Inflammatory macrophage treated with lipopolysaccharide for 4 hours (primary cell): ENCODE measurements around the gene LRFN4.
"Not testable (repeated sequence)": the region's sequence is repeated elsewhere in the genome, so short reads cannot be mapped to it uniquely, and the experiment has no call there.

Source experiments
- DNase-seq: peaks from one replicate; pipeline ENCODE4 v3.0.0-alpha.2; 2020

LRFN4 gene

GRCh38 chr11:66856496-66857233, at the start of gene LRFN4:
LRFN4 (plus strand) TSS chr11:66857064; CDS start chr11:66857745, 681 bp downstream.
- peak; percentile 53 for DNase-seq

DNA sequence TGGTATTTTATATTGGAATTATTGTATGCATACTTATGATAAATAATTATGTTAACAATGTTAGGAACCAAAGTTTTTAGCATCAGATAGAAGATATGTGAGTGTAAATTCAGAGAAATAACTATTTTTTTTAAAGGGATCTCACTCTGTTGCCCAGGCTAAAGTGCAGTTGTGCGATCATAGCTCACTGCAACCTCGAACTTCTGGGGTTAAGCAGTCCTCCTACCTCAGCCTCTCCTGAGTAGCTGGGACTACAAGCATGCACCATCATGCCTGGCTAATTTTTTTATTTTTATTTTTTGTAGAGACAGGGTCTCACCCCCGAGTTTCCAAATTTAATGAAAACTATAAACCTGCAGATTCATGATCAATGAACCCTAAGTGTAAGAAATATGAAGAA, 47.3 kb upstream of the LRFN4 start:
- DNase-seq = no peak

DNA sequence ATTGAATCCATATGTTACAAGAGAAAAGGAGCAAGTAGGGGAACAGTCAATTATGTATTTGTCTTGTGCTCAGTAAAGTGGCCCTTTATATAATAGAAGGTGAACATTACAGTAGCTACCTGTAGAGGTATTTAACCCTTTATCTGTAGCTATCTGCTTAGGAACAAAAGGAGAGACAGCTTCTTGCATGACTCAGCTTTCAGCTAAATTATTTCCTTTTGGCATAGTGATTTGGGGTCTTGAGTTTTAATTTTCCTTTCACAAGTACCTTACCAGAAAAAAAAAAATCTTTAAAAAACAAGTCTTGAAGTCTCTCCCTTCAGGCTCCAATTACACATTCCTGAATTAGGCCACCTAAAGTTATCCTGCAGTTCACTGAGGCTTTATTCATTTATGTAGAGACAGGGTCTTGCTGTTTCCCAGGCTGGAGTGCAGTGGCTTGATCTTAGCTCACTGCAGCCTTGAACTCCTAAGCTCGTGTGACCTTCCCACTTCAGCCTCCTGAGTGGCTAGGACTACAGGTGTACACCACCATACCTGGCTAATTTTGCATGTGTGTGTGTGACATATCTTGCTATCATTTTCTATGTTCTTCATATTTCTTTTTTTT, 46.2 kb upstream of the LRFN4 start:
- DNase-seq = no peak

DNA sequence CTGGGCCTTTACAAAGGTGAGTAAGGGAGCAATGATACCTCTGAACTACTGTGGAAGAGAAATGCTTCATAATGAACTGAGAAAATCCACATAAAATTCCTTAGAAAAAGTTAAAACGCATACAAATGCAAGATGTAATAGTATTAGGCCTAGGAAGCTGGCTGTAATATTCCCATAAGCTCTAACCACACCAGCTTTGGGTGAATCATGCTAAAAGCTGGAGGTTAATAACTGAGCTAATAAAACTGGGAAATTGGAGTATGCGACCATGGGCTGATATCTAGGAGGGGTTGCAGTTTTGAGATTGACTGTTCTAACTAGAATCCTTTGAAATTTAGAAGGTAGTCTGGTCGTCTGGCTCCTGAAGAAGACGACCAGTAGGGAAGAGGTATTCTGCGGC, 42.2 kb upstream of the LRFN4 start:
- DNase-seq = no peak

DNA sequence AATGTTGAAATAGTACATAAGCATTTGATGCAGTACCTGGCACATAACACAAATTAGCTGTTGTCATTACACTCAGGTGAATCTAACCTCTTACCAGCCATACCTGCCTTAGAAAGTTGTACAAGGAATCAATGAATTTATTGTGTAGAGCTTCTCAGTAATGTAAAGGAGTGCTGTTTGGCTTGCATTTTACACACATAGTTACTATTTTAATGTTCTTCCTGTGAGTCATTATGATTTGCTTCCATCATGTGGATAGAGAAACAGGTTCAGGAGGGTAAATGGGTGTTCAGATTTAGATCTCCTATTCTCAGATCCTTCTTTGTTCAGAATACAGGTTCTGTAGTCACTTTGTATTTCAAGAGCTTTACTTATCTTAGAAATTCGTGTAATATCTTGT, 41.2 kb upstream of the LRFN4 start:
- DNase-seq = no peak

DNA sequence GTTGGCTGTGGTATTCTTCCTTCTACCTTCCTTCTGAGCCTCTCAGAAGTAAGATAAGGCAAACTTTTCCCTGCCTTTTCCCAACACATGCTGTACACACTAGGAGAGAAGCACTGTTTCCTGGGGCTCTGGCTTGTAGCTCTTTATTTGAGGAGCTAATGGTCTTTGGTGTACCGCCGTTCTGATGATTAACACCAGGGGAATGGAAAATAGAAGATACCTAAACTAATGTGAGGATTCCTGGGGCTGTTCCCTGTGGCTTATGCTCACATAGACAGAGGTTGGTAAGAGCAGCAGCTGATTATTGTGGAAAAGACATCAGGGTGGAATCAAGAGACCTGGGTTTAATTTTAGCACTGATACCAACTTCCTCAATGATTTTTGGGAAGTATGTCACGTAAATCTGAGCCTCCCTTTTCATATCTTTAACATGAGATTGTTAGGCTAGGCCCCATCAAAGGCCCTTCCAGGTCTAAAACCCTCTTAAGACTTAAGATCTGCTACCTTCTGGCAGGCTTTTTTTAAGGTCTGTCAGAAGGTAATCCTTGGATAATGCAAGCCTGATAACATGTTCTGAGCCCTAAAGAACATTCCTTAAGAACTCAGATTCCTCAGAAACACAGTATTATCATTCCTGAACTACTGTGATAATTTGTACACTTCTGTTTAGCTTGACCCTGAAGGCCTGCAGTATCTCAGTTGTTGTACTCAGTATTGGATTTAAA, 38.5 kb upstream of the LRFN4 start:
- no peak for DNase-seq

DNA sequence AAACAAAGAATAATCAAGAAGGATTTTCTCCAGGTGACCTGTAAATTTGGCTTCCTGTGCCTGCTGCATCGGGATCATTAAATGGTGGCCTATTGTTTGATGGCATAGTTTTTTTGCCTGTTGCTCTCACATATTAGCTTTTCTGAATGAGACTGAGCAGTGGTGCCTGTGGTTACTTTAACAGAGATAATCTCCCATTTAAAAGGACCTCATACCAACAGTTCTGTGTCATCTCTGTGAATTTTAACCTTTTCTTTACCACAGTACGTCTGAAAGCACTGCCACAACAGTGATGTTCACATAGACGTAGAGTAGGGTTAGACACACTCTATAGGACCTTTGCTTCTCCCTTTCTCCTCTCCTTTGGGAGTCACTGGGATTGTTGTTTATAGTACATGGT, 36.5 kb upstream of the LRFN4 start:
- DNase-seq = no peak

- DNase-seq = no peak
Measured at GRCh38 chr11:66820901-66821300, 36.0 kb upstream of the LRFN4 start.

- DNase-seq = no peak
Measured at GRCh38 chr11:66823700-66824099, 33.2 kb upstream of the LRFN4 start.

GRCh38 chr11:66824573-66824972, 32.3 kb upstream of the LRFN4 start:
- DNase-seq = not testable (repeated sequence)

DNA sequence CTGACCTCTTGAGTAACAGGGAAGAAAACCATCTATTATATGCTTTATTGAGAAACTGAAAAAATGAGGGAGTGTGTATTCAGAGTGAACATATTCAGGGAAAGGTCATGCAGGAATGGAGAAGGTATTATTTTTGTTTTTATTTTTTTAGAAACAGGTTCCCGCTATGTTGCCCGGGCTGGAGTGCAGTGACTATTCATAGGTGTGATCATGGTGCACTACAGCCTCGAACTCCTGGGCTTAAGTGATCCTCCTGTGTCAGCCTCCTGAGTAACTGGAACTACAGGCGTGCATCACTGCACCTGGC, 22.4 kb upstream of the LRFN4 start:
- DNase-seq = no peak

- DNase-seq = no peak
Measured at GRCh38 chr11:66834943-66835342, 21.9 kb upstream of the LRFN4 start.

GRCh38 chr11:66835768-66836405, 21.0 kb upstream of the LRFN4 start:
- peak; percentile 17 for DNase-seq

- no peak for DNase-seq
Measured at GRCh38 chr11:66840317-66841091, 16.4 kb upstream of the LRFN4 start.

DNA sequence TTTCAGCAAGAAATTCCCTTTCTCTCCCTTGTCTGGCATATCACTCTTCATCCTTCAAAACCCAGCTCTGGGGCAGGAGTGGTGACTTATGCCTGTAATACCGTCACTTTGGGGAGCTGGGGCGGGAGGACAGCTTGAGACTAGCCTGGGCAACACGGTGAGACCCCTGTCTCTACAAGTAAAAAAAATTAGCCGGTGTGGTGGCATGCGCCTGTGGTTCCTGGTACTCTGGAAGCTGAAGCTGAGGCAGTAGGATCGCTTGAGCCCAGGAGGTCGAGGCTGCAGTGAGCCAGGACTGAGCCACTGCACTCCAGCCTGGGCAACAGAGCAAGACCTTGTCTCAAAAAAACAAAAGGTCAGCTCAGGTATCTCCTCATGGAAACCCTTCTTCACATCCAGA, 15.0 kb upstream of the LRFN4 start:
- DNase-seq = no peak

- DNase-seq = no peak
Measured at GRCh38 chr11:66842501-66842895, 14.4 kb upstream of the LRFN4 start.

- peak; percentile 91 for DNase-seq
Measured at GRCh38 chr11:66842896-66843775, 13.7 kb upstream of the LRFN4 start, which contains the start of gene RCE1. RCE1 (plus strand) TSS chr11:66843441; CDS start chr11:66843456, 15 bp downstream.

DNA sequence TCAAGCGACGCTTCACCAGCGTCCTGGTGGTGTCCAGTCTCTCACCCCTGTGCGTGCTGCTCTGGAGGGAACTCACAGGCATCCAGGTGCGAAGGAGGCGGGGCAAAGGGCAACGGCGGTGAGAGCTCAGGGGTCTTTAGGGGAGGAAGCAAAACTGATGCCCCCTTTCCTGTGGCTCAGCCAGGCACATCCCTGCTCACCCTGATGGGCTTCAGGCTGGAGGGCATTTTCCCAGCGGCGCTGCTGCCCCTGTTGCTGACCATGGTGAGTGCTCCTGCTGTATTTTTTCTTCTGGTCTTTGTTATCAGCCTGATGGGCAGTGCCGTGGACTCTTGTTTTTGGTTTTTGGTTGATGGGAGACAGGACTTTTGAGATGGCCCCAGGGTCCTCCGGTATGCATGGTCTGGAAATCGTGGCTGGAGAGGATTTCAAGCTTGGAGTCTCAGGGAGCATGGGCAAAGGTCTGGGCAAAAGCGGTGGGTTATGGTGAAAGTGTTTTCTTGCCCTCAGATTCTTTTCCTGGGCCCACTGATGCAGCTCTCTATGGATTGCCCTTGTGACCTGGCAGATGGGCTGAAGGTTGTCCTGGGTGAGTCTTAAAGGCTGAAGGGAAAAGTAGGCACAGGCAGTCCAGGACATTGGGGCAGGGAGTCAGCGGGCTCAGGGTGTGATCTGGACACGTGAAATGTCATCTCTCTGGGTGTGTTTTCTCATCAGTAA, 12.9 kb upstream of the LRFN4 start:
- no peak for DNase-seq

DNA sequence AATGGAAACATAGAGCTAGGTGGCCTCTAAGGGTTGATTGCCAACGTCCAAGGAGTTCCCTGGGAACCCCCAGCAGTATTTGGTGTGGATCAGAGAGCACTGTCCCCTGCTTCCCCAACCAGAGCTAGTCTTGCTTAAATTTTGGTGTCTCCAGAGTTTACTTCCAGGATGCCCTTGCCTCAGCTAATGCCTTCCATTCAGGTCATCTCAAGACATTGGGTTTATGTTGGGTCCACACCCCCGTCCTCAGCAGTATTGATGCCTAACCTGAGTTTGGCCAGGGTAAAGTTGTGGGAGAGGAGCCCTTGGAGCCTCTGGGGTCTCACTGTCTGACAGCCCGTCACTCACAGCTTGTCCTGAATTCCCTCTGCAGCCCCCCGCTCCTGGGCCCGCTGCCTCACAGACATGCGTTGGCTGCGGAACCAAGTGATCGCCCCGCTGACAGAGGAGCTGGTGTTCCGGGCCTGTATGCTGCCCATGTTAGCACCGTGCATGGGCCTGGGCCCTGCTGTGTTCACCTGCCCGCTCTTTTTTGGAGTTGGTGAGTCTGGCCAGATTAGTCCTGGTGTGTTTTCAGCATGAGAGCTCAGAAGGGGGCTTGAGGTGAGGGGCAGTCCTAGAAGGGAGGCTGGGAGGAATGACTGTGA, 12.2 kb upstream of the LRFN4 start:
- no peak for DNase-seq

DNA sequence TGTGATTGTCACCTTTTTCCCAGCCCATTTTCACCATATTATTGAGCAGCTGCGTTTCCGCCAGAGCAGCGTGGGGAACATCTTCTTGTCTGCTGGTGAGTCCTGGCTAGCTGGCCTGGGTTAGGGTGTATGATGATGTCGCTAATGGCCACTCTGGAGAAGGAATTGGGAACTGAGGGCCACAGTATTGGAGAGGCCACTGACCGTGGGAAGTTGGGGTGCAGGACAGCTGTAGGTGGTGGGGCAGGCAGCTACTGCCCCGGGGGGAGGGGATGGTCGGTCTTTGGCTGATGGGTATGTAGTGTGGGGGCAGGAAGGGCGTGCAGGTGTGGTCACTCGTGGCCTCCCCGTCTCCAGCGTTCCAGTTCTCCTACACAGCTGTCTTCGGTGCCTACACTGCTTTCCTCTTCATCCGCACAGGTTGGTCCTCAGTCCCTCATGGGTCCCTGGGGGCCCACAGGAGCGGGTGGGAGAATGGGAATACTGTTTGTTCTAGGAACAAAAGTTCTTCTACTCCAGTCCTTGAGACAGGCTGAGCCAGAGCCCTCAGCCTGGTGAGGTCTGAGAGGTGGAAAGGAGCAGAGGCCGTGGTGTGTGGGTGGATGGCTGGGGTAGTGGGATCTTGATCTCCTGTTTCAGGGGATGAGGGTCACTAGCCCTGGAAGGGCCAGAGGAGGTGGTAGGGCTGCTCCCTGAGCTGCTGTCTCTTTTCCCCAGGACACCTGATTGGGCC, 11.6 kb upstream of the LRFN4 start:
- DNase-seq = no peak
